Astrocyte (in vitro differentiated cells and primary cell): ENCODE measurements around the gene RPL10. TPM values are rescaled to one million over a fixed set of nuclear protein-coding genes. Genes with fewer than 3 reads are reported as not detected.

Source experiments
- DNase-seq: peaks from one replicate; pipeline ENCODE4 v3.0.0-alpha.2; 2010; ENCODE audit warnings: low read depth
- FAIRE-seq: peaks from 2 replicates; lab custom pipeline; 2011; peaks lifted over from hg19 to GRCh38; lab: Jason Lieb, UNC
- H2AFZ ChIP-seq: 2 replicates; pipeline ENCODE4 v1.6.0; 2012; ENCODE audit warnings: low read depth, low read length, inconsistent platforms
- H3K27ac ChIP-seq: 2 replicates; pipeline ENCODE4 v1.5.1; 2011; ENCODE audit warnings: low read depth, low read length, inconsistent platforms
- H3K27me3 ChIP-seq: 2 replicates; pipeline ENCODE4 v1.6.0; 2011; ENCODE audit warnings: low read length, inconsistent platforms; ENCODE audit not compliant: insufficient read depth
- H3K36me3 ChIP-seq: 2 replicates; pipeline ENCODE4 v1.5.1; 2011; ENCODE audit warnings: low read length, inconsistent platforms; ENCODE audit not compliant: insufficient read depth
- H3K4me1 ChIP-seq: 2 replicates; pipeline ENCODE4 v1.5.1; 2011; ENCODE audit warnings: low read length, inconsistent platforms; ENCODE audit not compliant: insufficient read depth
- H3K4me2 ChIP-seq: 2 replicates; pipeline ENCODE4 v1.6.0; 2012; ENCODE audit warnings: low read length, inconsistent platforms
- H3K4me3 ChIP-seq: 2 replicates; pipeline ENCODE4 v1.5.1; 2011; ENCODE audit warnings: low read depth, mild to moderate bottlenecking, low read length, inconsistent platforms; ENCODE audit not compliant: insufficient read depth
- H3K79me2 ChIP-seq: 2 replicates; pipeline ENCODE4 v1.6.0; 2012; ENCODE audit warnings: mild to moderate bottlenecking, low read length, inconsistent platforms; ENCODE audit not compliant: insufficient read depth
- H3K9ac ChIP-seq: 2 replicates; pipeline ENCODE4 v1.6.0; 2012; ENCODE audit warnings: mild to moderate bottlenecking, low read length, inconsistent platforms
- H3K9me3 ChIP-seq: 2 replicates; pipeline ENCODE4 v1.5.1; 2012; ENCODE audit warnings: low read depth, mild to moderate bottlenecking, low read length, inconsistent platforms; ENCODE audit not compliant: insufficient read depth
- H4K20me1 ChIP-seq: 2 replicates; pipeline ENCODE4 v1.6.0; 2012; ENCODE audit warnings: low read length, inconsistent platforms; ENCODE audit not compliant: insufficient read depth
- H3K27ac Mint-ChIP-seq: one replicate; pipeline ENCODE4 v1.8.0; 2021; ENCODE audit warnings: mild to moderate bottlenecking, mixed read lengths; ENCODE audit not compliant: unreplicated experiment
- H3K27me3 Mint-ChIP-seq: one replicate; pipeline ENCODE4 v1.8.0; 2021; ENCODE audit warnings: low read depth, mixed read lengths; ENCODE audit not compliant: unreplicated experiment
- H3K36me3 Mint-ChIP-seq: one replicate; pipeline ENCODE4 v1.8.0; 2021; ENCODE audit warnings: low read depth, mixed read lengths; ENCODE audit not compliant: unreplicated experiment
- H3K4me1 Mint-ChIP-seq: one replicate; pipeline ENCODE4 v1.8.0; 2021; ENCODE audit warnings: low read depth, mixed read lengths; ENCODE audit not compliant: unreplicated experiment
- H3K4me3 Mint-ChIP-seq: one replicate; pipeline ENCODE4 v1.8.0; 2021; ENCODE audit warnings: mild to moderate bottlenecking, moderate library complexity, mixed read lengths; ENCODE audit not compliant: unreplicated experiment
- H3K9me3 Mint-ChIP-seq: one replicate; pipeline ENCODE4 v1.8.0; 2021; ENCODE audit warnings: mild to moderate bottlenecking, mixed read lengths; ENCODE audit not compliant: unreplicated experiment
- EZH2 ChIP-seq: IDR thresholded peaks from 2 replicates; pipeline ENCODE4 v1.6.1; 2012; ENCODE audit warnings: mild to moderate bottlenecking, low read length, inconsistent platforms; ENCODE audit not compliant: insufficient read depth
- total RNA-seq: library from RNA; stranded (reverse); gene quantifications from 2 replicates; pipeline ENCODE4 v1.2.1, GENCODE V29; 2021
- TF ChIP-seq, protein P1 (sequence below): IDR thresholded peaks from 2 replicates; pipeline ENCODE4 v1.5.1; 2011; ENCODE audit warnings: low read depth, mild to moderate bottlenecking, inconsistent platforms, low read length, moderate library complexity; ENCODE audit not compliant: insufficient read depth

Gene RPL10
- total RNA-seq, 1 donor from 2014 or later, result 1,967 TPM

DNA sequence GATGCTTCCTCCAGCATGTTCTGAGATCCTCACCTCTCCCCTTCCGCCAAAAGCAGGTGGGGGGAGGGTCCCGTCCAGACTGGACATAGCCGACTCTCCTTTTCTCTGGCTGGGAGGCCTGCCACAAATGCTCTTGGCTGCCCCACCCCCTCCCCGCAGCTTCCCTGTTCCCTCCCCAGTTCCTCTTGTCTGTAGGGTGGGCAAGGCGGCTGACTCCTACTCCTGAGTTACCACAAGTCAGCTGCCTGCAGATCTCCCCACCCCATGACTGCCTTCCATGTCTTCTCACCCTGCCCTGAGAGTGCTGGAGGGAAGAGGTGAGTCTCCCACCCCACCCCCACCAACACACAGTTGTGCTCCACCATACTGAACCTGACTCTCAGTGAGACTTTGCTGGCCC is 33.2 kb downstream of the RPL10 start:
- Mint-ChIP-seq H3K36me3 (no peaks in the 10 kb centered on the region), H3K9me3 (no peaks in the 10 kb centered on the region), H3K4me3 (no peak overlapping the region), H3K27me3 (no peaks in the 10 kb centered on the region), H3K4me1 (peaks cover 16% of the 10 kb centered on the region), H3K27ac (no peak overlapping the region)
- TF ChIP-seq, protein P1, sequence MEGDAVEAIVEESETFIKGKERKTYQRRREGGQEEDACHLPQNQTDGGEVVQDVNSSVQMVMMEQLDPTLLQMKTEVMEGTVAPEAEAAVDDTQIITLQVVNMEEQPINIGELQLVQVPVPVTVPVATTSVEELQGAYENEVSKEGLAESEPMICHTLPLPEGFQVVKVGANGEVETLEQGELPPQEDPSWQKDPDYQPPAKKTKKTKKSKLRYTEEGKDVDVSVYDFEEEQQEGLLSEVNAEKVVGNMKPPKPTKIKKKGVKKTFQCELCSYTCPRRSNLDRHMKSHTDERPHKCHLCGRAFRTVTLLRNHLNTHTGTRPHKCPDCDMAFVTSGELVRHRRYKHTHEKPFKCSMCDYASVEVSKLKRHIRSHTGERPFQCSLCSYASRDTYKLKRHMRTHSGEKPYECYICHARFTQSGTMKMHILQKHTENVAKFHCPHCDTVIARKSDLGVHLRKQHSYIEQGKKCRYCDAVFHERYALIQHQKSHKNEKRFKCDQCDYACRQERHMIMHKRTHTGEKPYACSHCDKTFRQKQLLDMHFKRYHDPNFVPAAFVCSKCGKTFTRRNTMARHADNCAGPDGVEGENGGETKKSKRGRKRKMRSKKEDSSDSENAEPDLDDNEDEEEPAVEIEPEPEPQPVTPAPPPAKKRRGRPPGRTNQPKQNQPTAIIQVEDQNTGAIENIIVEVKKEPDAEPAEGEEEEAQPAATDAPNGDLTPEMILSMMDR, result no peak
- TF ChIP-seq EZH2, result no peak
- Histone ChIP-seq H2AFZ (no peak overlapping the region), H3K27ac (no peak overlapping the region), H3K4me2 (no peak overlapping the region), H3K4me1 (no peaks in the 10 kb centered on the region), H3K9me3 (no peaks in the 10 kb centered on the region), H3K36me3 (no peaks in the 10 kb centered on the region), H3K27me3 (no peaks in the 10 kb centered on the region), H3K4me3 (no peak overlapping the region), H3K9ac (no peak overlapping the region), H4K20me1 (peaks cover 21% of the 10 kb centered on the region), H3K79me2 (peaks cover 29% of the 10 kb centered on the region)
- FAIRE-seq (no peak), DNase-seq (no peak)

DNA sequence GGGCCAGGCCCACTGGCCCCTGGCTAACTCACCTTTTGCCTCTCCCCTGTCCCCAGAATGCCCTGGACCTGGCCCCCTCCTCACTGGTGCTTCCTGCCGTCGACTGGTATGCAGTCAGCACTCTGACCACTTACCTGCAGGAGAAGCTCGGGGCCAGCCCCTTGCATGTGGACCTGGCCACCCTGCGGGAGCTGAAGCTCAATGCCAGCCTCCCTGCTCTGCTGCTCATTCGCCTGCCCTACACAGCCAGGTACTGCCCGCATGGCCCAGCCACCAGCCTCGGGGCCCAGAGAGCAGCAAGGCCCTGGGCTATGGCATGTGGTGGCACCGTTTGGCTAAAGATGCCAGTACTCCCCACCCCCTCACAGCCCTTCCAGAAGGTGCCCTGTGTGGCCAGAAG is 34.0 kb downstream of the RPL10 start:
- Histone ChIP-seq H3K36me3 (no peaks in the 10 kb centered on the region), H3K4me3 (no peak overlapping the region), H4K20me1 (peaks cover 21% of the 10 kb centered on the region), H3K9ac (no peak overlapping the region), H3K9me3 (no peaks in the 10 kb centered on the region), H3K27me3 (no peaks in the 10 kb centered on the region), H3K4me2 (no peak overlapping the region), H3K4me1 (no peaks in the 10 kb centered on the region), H2AFZ (no peak overlapping the region), H3K79me2 (peaks cover 32% of the 10 kb centered on the region), H3K27ac (no peak overlapping the region)
- no peak for DNase-seq
- Mint-ChIP-seq H3K4me3 (peak overlapping the region; percentile 8), H3K9me3 (no peaks in the 10 kb centered on the region), H3K36me3 (no peaks in the 10 kb centered on the region), H3K4me1 (peaks cover 16% of the 10 kb centered on the region), H3K27ac (no peak overlapping the region), H3K27me3 (no peaks in the 10 kb centered on the region)
- TF ChIP-seq, protein P1, result no peak
- no peak for TF ChIP-seq EZH2
- FAIRE-seq, result no peak

DNA sequence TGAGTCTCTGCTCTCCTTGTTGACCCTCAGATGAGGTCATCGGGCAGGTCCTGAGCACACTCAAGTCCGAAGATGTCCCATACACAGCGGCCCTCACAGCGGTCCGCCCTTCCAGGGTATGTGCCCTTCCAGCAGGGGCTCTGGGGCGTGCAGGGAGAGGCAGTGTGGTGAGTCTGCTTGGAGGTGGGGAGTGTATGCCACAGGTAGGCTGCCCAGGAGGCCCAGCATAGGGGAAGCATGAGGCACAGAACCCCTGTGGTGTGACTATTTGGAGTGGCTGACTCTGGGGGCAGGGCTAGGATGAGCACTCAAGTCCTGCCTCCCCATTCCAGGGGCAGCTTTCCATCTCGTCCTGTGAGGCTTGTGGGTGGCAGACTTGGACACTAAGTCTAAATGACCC is 35.4 kb downstream of the RPL10 start:
- Mint-ChIP-seq H3K4me3 (no peak overlapping the region), H3K27ac (no peak overlapping the region), H3K9me3 (no peaks in the 10 kb centered on the region), H3K4me1 (peaks cover 15% of the 10 kb centered on the region), H3K36me3 (no peaks in the 10 kb centered on the region), H3K27me3 (no peaks in the 10 kb centered on the region)
- Histone ChIP-seq H3K79me2 (peaks cover 45% of the 10 kb centered on the region), H3K9ac (no peak overlapping the region), H3K27me3 (no peaks in the 10 kb centered on the region), H3K9me3 (no peaks in the 10 kb centered on the region), H3K4me1 (peaks cover 5% of the 10 kb centered on the region), H3K4me2 (no peak overlapping the region), H4K20me1 (peaks cover 31% of the 10 kb centered on the region), H2AFZ (no peak overlapping the region), H3K27ac (no peak overlapping the region), H3K36me3 (no peaks in the 10 kb centered on the region), H3K4me3 (no peak overlapping the region)
- DNase-seq (no peak), FAIRE-seq (no peak)
- TF ChIP-seq, protein P1, result no peak
